Muscle of leg (tissue), 11 donors: ENCODE measurements around the gene ZNF189. TPM values are rescaled to one million over a fixed set of nuclear protein-coding genes. Genes with fewer than 3 reads are reported as not detected.
A peak's percentile ranks its signal among the peaks of the same experiment; 100 is the strongest.

Experiments used
- DNase-seq: peaks from one replicate; pipeline ENCODE4 v3.0.0; 2013
- H3K27ac ChIP-seq: one replicate; pipeline ENCODE4 v1.5.1; 2013; ENCODE audit warnings: mild to moderate bottlenecking, low read length, control low read depth
- H3K27me3 ChIP-seq: one replicate; pipeline ENCODE4 v1.6.1; 2013; ENCODE audit warnings: low read length; ENCODE audit not compliant: control insufficient read depth, insufficient read depth
- H3K36me3 ChIP-seq: one replicate; pipeline ENCODE4 v1.6.1; 2013; ENCODE audit warnings: low read length; ENCODE audit not compliant: control insufficient read depth, insufficient read depth
- H3K4me1 ChIP-seq: one replicate; pipeline ENCODE4 v1.6.1; 2013; ENCODE audit warnings: low read length; ENCODE audit not compliant: control insufficient read depth, insufficient read depth
- H3K4me3 ChIP-seq: one replicate; pipeline ENCODE4 v1.5.1; 2013; ENCODE audit warnings: low read length, control low read depth
- H3K9me3 ChIP-seq: replicated peaks from 2 replicates; pipeline ENCODE4 v1.6.1; 2013; ENCODE audit warnings: low read depth, low read length; ENCODE audit not compliant: control insufficient read depth
- WGBS: methylation state at CpG from one replicate; pipeline ENCODE4 v1.1.5; 2013; ENCODE audit warnings: missing lambda C conversion rate; ENCODE audit not compliant: insufficient coverage; 5-methylcytosine and 5-hydroxymethylcytosine counted together
- polyA plus RNA-seq, 8 donors: library from polyadenylated mRNA; unstranded; fragments of 120-200 nt; gene quantifications; one replicate each; pipeline versions ENCODE4 v1.2.1 to v1.2.3, GENCODE V29; 2013; ENCODE audit warnings: inconsistent platforms in 1 of 8, low replicate concordance in 1 of 8; ENCODE audit not compliant: insufficient read length in 8 of 8, insufficient read depth in 1 of 8
- total RNA-seq: library from RNA; stranded (reverse); fragments of 120-200 nt; gene quantifications from one replicate; pipeline ENCODE4 v1.2.4, GENCODE V29; 2013

ZNF189 gene
- total and polyA plus RNA-seq, 9 donors: 17.7 to 26.1 (median 19.7) TPM

GRCh38 chr9:101397746-101398067 is 944 bp upstream of the ZNF189 start:
- no peak for DNase-seq
- H3K27me3 ChIP-seq: no peaks in the 10 kb centered on the region
- H3K36me3 ChIP-seq: peaks cover 23% of the 10 kb centered on the region
- peak overlapping the region; percentile 93 for H3K27ac ChIP-seq
- H3K4me3 ChIP-seq: peak overlapping the region; percentile 74
- peaks cover 8% of the 10 kb centered on the region for H3K9me3 ChIP-seq
- peaks cover 17% of the 10 kb centered on the region for H3K4me1 ChIP-seq
- WGBS: 0% methylated on average over 2 of the region's 4 CpGs

GRCh38 chr9:101398930-101399642 is 435 bp downstream of the ZNF189 start:
- DNase-seq: peak; percentile 46
- peak overlapping the region; percentile 89 for H3K27ac ChIP-seq
- peak overlapping the region; percentile 91 for H3K4me3 ChIP-seq
- under 1% methylated on average over 14 of the region's 28 CpGs for WGBS
- H3K27me3 ChIP-seq: no peaks in the 10 kb centered on the region
- peaks cover 17% of the 10 kb centered on the region for H3K4me1 ChIP-seq
- peaks cover 13% of the 10 kb centered on the region for H3K9me3 ChIP-seq
- H3K36me3 ChIP-seq: peaks cover 34% of the 10 kb centered on the region

DNA sequence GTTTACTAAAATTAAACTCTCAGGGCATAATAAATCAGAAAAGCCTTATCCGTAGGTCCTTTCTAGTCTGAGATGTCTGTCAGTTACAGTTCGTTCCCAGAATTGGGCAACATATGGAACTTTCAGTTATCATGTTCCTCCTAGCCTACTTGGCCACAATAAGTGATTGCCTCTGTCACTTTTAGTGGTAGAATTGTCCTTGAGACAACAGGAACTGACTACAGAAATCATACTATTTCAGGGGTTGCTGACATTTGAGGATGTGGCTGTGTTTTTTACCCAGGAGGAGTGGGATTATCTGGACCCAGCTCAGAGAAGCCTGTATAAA is 956 bp downstream of the ZNF189 start:
- 0% methylated on average over 1 of the region's 2 CpGs for WGBS
- peaks cover 34% of the 10 kb centered on the region for H3K36me3 ChIP-seq
- DNase-seq: no peak
- peak overlapping the region; percentile 89 for H3K27ac ChIP-seq
- H3K4me3 ChIP-seq: peak overlapping the region; percentile 91
- peaks cover 17% of the 10 kb centered on the region for H3K4me1 ChIP-seq
- no peaks in the 10 kb centered on the region for H3K27me3 ChIP-seq
- peaks cover 9% of the 10 kb centered on the region for H3K9me3 ChIP-seq

DNA sequence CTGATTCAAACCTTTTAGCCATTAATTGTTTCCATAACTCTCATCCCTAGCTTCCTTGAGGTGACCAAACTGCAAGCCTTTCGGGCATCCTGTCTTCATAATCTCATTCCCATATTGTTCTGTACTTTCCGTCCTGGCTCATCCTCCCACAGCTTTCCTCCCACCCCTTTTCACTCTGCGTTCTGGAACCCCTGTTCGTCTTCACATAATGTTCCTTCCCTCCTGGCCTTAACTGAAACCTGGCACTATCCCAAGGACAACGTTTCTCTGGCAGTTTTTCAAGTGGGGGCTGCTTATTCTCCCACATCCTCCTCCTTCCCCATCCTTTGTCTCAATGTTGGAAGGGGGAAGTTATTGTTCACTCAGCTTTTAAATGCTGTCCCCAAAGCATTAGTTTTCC is 1.5 kb downstream of the ZNF189 start:
- H3K27me3 ChIP-seq: no peaks in the 10 kb centered on the region
- H3K27ac ChIP-seq: no peak overlapping the region
- H3K4me3 ChIP-seq: no peak overlapping the region
- peak; percentile 43 for DNase-seq
- H3K4me1 ChIP-seq: peaks cover 17% of the 10 kb centered on the region
- WGBS: 28% methylated on average over 4 of the region's 5 CpGs
- peaks cover 13% of the 10 kb centered on the region for H3K9me3 ChIP-seq
- peaks cover 37% of the 10 kb centered on the region for H3K36me3 ChIP-seq

- Histone ChIP-seq H3K4me1 (peaks cover 13% of the 10 kb centered on the region), H3K4me3 (no peak overlapping the region)
Observed at GRCh38 chr9:101403516-101404285, 5.0 kb downstream of the ZNF189 start.

GRCh38 chr9:101408374-101409078 is 9.9 kb downstream of the ZNF189 start:
- Histone ChIP-seq H3K4me3 (no peak overlapping the region), H3K27me3 (no peaks in the 10 kb centered on the region), H3K27ac (no peak overlapping the region), H3K4me1 (no peaks in the 10 kb centered on the region), H3K9me3 (peaks cover 88% of the 10 kb centered on the region), H3K36me3 (peaks cover 45% of the 10 kb centered on the region)
- no peak for DNase-seq
- no CpG with 5 or more reads among the region's 5 CpGs for WGBS

More at GRCh38 chr9:101403516-101404285, 5.0 kb downstream of the ZNF189 start:
- WGBS: 75% methylated on average over 2 of the region's 9 CpGs
- DNase-seq: no peak
- peaks cover 46% of the 10 kb centered on the region for H3K9me3 ChIP-seq
- peaks cover 57% of the 10 kb centered on the region for H3K36me3 ChIP-seq
- H3K27ac ChIP-seq: no peak overlapping the region
- H3K27me3 ChIP-seq: no peaks in the 10 kb centered on the region

- H3K4me3 ChIP-seq: no peak overlapping the region
- H3K27me3 ChIP-seq: no peaks in the 10 kb centered on the region
- H3K4me1 ChIP-seq: no peaks in the 10 kb centered on the region
- H3K9me3 ChIP-seq: peaks cover 86% of the 10 kb centered on the region
- H3K36me3 ChIP-seq: peaks cover 40% of the 10 kb centered on the region
- H3K27ac ChIP-seq: no peak overlapping the region
- no peak for DNase-seq
- WGBS: no CpG with 5 or more reads among the region's 4 CpGs
Observed at GRCh38 chr9:101409079-101409477, 10.4 kb downstream of the ZNF189 start.

GRCh38 chr9:101414839-101415238 is 16.2 kb downstream of the ZNF189 start:
- H3K4me3 ChIP-seq: no peak overlapping the region
- no peaks in the 10 kb centered on the region for H3K27me3 ChIP-seq
- no peaks in the 10 kb centered on the region for H3K4me1 ChIP-seq
- no peak overlapping the region for H3K27ac ChIP-seq
- peaks cover 2% of the 10 kb centered on the region for H3K36me3 ChIP-seq
- H3K9me3 ChIP-seq: peaks cover 44% of the 10 kb centered on the region
- no peak for DNase-seq

- no peak overlapping the region for H3K27ac ChIP-seq
- H3K36me3 ChIP-seq: peaks cover 2% of the 10 kb centered on the region
- no peak overlapping the region for H3K4me3 ChIP-seq
- H3K27me3 ChIP-seq: no peaks in the 10 kb centered on the region
- no peak for DNase-seq
- H3K4me1 ChIP-seq: no peaks in the 10 kb centered on the region
- peaks cover 36% of the 10 kb centered on the region for H3K9me3 ChIP-seq
Observed at GRCh38 chr9:101415578-101415977, 16.9 kb downstream of the ZNF189 start.

DNA sequence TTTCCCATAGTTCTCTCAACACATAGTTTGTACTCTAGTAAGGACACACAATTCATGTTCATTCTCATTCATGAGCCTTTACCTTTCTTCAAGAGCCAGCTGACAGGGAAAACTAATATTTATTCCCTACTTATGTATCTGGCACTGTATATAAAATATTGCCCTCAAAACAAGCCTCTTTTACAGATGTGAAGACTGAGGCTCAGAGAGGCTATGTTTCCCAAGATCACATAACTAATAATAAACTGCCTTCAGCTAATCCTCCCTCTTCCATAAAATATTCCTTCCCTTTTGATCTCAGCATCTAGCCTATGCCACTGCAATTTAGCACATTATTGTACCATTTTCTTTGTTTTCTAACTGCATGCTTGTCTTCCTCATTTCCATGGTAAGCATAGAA is 18.7 kb downstream of the ZNF189 start:
- Histone ChIP-seq H3K4me1 (no peaks in the 10 kb centered on the region), H3K4me3 (no peak overlapping the region), H3K9me3 (peaks cover 21% of the 10 kb centered on the region), H3K27me3 (no peaks in the 10 kb centered on the region), H3K27ac (no peak overlapping the region), H3K36me3 (peaks cover 2% of the 10 kb centered on the region)
- DNase-seq: no peak
